AG08396 (cell line): ENCODE results near the gene CARD16.
"Not testable (repeated sequence)": the region's sequence is repeated elsewhere in the genome, so short reads cannot be mapped to it uniquely, and the experiment has no call there.

Experiments used
- DNase-seq: peaks from one replicate; pipeline ENCODE4 v3.0.0; 2012; ENCODE audit warnings: low spot score, mixed read lengths

The CARD16 gene

DNA sequence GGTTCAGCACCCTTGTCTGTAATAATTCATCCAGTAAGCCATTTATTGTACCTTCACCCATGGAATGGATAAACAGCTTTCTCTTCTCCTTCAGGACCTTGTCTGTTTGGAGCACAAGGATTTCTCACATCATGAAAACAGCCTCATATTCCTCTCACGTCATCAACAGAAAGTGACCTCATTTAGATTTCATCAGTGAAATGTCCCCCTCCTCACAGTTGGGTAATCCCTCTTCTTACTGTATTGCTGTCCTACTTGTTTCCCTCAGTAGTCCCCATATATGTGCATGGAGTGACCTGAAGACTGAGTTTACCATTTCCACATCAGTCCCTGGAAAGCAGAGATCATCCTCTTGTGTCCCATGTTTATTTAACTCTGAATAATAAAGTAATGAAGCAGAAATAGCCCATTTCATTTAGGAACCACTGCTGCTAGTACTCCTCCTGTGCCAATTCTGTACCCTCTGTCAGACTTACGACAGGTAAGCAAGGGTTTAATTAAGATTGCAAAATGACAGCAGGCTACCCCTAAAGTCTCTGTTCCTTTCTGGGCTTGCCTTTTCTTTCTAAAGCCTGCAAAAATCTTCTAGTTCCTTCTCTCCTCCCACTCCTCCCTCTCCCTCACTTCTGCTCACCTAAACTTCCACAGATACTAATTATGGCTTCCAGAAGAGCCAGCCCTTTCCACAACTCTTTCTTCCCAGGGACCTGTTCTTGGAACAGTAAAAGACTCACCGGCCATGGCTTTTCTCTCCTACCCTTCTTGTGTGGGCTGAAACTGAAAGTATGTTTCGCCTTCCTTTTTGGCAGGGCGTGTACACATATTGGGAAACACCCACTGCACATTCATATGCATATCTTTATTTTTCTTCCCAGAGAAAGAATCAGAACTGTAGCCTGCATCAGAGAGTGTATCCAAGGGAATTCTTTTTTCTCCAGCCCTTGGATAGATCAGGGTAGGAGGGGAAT lies at the start of gene CARD16:
TSS of gene CARD16 (minus strand) at position 779 of the 968 bp plus-strand sequence. CDS start at position 741, 38 bp downstream.
- peak; percentile 21 for DNase-seq

GRCh38 chr11:105092256-105093239 lies 47.4 kb upstream of the CARD16 start:
- no peak for DNase-seq

- no peak for DNase-seq
Measured at GRCh38 chr11:105081412-105082150, 36.4 kb upstream of the CARD16 start.

GRCh38 chr11:105080171-105080906 lies 35.2 kb upstream of the CARD16 start:
- DNase-seq, result not testable (repeated sequence)

DNA sequence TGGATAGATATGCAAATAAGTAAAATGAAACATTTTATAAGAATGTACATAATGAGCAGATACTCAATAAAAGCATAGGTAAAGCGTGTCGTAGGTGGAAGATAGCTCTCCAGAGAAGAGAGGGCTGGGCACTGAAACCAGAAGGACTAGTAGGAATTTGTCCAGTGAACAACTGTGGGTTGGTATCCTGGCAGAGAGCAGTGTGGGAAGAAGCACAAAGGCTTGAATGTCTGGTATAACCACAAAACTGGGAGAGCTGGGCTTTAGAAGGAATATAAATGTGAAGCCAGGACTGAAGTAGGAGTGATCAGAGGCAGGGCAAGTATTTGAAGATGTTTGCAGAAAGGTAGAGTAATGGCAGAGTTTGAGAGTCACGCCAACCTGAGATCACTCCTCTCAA lies 33.1 kb upstream of the CARD16 start:
- no peak for DNase-seq

DNA sequence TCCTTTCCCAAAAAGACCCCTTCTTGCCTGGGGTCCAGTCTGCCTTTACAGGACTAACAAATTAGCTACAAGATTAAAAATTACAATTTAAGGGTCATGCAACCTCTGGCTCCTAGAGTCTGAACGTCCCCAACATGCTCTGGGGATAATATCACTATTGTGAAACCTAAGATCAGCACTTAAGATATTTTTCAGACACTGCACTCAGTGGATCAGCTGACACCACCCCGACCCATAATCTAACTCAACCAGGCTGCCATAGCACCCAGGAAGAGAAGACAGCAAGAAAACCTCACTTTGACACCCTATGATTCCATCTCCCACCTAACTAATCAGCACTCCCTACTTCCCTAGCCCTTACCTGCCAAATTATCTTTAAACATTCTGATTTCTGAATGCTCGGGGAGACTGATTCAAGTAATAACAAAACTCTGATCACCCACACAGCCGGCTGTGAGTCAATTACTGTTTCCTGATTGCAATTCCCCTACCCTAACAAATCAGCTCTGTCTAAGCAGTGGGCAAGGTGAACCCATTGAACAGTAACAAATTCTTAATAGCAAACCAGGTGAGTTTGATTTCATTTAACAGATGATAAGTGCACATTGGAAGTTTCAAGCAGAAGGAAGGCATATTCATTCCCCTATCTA lies 32.1 kb upstream of the CARD16 start:
- DNase-seq, result not testable (repeated sequence)

DNA sequence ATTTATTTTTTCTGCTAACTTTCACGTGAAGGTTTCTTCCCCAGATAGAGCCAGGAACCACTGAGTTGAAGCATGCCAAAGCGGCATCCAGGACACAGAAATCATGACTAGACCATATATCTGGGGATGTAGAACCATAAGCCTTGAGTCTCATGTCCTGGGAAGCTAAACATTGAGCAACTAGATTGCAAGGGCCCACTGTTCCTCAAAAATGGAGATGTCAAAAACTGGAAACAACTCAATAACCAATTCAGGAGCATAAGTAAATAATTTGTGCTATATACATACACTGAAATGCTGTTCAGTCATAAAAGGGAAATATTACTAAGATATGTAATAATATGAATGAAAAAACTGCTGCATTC lies 29.0 kb upstream of the CARD16 start:
- DNase-seq, result no peak

- no peak for DNase-seq
Measured at GRCh38 chr11:105073456-105074165, 28.5 kb upstream of the CARD16 start.

GRCh38 chr11:105072080-105072479 lies 26.9 kb upstream of the CARD16 start:
- not testable (repeated sequence) for DNase-seq

GRCh38 chr11:105071089-105071732 lies 26.1 kb upstream of the CARD16 start:
- no peak for DNase-seq

GRCh38 chr11:105070306-105070705 lies 25.2 kb upstream of the CARD16 start:
- no peak for DNase-seq

DNA sequence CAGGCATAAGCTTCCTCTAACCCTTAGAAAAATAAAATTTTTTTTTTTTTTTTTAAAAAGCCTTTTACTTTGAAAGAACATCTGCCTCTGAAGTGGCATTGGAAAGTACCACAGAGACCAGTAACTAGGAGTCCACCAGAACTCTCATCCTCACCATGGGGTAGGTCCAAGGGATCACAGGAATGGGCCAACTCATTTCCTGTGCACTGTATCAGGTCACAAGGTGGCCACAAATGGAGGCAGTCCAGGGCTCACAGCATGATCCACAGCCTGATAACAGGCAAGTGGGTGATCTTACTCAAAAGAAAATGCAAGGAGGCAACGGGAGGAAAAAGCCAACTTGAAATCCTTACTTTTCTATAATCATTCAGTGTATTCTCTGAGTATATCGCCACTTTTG lies 24.6 kb upstream of the CARD16 start:
- not testable (repeated sequence) for DNase-seq

DNA sequence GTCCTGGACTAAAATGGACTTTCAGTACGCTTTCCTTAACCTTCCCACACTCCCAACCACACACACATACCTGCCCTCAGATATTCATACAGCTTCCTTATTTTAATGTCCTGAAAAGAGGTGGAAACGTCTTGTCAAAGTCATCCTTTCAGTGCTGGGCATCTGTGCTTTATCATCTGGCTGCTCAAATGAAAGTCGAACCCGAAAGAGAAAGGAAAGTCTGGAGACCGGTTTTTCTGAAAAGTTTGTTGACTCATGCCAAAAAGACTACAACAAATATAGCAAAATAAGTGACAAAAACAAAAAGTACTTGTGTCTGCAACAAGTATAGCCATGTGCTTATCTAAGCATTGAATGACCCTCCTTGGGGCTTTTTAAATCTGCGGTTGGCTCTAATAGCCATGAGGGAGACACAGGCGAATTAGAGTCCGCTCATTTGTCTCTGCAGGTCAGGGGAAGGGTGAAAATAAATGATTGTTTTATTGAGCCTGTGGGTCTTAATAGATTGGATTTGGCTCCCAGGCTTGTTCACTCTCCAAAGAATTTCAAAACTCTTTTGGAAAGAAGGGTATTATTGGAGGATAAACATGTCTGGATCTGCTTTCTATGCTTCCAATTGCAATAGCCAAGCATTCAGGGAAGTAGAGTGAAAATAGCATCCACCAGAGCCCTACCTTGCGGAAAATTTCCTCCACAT lies 18.3 kb upstream of the CARD16 start:
- DNase-seq, result not testable (repeated sequence)

GRCh38 chr11:105057432-105057831 lies 12.3 kb upstream of the CARD16 start:
- DNase-seq, result no peak

DNA sequence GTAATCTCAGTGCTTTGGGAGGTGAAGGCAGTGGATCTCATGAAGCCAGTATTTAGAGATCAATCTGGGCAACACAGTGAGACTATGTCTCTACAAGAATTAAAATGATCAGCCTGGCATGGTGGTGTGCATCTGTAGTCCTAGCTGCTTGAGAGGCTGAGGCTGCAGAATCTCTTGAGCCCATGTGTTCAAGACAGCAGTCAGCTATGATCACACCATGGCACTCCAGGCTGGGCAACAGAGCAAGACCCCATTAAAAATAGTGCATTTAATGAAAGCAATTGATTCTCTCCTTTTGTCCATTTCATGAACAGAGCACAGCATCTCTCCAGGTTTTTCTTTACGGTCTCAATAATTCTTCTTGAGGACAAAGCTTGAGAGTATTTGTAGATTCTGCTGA lies 11.3 kb upstream of the CARD16 start:
- no peak for DNase-seq

GRCh38 chr11:105054723-105055493 lies 9.8 kb upstream of the CARD16 start:
- no peak for DNase-seq

DNA sequence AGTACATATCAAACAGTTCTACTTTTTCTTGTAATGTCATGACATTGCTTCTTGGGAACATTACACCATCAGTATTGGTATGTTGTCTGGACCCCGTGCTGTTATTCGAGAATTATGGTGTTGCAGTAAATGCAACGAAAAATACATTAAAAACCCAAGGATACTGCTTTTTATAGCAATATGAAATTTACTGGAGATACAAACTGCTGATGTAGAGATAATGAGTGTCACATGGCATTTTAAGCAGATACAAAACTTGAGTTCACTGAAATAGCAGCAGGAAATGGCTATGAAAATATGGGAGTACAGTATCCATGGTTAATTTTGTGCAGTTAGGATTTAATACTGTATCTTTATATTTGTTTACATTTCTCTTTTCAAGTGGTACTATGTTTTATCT lies 7.4 kb upstream of the CARD16 start:
- DNase-seq, result no peak

DNA sequence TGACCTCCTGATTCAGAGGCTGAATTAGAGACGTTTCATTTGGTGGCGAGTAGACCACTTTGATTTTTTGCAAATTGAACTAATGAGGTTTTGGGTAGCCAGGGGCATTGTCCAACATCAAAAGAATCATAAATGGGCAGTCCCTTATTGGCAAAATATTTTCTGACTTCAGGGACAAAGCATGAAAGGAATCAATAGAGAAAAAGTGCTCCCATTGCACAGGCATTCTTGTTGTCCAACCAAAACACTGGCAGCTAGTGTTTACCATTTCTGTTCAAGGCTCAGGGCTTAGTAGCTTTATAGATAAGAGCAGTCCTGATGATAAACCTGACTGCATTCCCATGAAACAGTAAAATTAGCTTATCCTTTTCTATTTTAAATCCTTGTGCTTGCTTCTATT lies 6.4 kb upstream of the CARD16 start:
- no peak for DNase-seq
